NCI-H1694 treated with DMSO at 0.1 percent for 48 hours (cell line): ENCODE measurements around the gene CD302.
"Not testable (repeated sequence)": the region's sequence is repeated elsewhere in the genome, so short reads cannot be mapped to it uniquely, and the experiment has no call there.

Experiments
- DNase-seq: peaks from one replicate; lab custom pipeline; 2025; lab: John Stamatoyannopoulos, UW

CD302 gene, protein sequence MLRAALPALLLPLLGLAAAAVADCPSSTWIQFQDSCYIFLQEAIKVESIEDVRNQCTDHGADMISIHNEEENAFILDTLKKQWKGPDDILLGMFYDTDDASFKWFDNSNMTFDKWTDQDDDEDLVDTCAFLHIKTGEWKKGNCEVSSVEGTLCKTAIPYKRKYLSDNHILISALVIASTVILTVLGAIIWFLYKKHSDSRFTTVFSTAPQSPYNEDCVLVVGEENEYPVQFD

DNA sequence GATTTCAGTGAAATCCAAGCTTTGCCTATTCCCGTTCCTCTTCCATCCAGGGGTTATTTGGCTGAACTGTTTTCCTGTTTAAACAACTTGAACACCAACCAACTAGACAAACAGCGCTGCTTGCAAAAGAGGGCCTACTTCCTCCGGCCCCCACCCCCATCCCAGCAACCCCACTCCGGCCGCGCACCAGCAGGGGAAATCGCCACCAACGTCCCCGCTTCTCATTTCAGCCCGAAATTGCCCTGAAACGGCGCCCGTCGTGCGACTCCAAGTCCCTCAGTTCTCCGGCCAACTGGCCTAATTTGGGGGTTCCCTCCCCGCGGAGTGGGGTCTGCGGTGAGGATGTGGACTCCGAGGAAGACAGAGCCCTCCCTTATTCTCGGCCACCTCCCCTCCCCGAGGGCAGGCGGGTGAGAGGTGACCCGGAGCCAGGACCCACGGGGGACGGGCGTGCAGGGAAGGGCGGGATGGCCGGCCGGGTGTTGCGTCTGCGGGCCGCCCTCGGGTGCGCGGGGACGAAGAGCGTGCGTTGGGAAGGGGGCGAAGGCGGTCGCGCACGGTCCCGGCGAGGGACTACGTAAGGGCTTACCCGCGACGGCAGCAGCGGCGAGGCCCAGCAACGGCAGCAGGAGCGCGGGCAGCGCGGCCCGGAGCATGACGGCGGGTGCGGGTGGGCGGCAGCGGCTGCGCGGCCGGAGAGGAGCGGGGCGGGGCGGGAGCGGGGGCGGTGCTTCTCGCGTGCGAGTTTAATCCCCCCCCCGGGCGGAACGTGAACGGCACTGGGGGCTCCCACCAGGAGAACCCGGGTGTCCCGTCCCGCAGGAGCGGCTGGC, at the start of gene CD302:
Gene CD302 (minus strand): TSS at position 666 of the 833 bp plus-strand sequence. CDS start 10 bp downstream, at position 656.
- DNase-seq: no peak

DNA sequence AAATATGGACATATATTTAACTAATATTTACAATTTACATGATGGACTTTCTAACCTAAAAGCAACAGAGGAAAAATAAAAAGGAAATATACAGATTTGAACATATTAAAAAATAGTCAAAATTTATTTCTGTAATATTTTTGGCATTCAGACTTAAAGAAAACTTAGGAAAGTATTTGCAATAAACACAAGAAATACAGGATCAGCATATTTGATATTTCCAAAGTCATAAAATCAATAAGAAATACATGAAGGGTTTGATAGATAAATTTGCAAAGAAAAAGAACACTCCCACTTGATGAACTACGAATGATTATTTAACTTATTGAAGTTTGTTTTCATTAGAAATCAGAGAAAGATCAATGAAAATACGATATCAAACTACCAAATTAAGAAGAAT, 48.6 kb upstream of the CD302 start:
- no peak for DNase-seq

- DNase-seq: no peak
These were observed 42.6 kb upstream of the CD302 start for GRCh38 chr2:159840616-159841015.

- no peak for DNase-seq
These were observed 34.9 kb upstream of the CD302 start for GRCh38 chr2:159832858-159833257.

- no peak for DNase-seq
These were observed 34.0 kb upstream of the CD302 start for GRCh38 chr2:159832026-159832425.

- DNase-seq: no peak
These were observed 31.4 kb upstream of the CD302 start for GRCh38 chr2:159829376-159829775.

DNA sequence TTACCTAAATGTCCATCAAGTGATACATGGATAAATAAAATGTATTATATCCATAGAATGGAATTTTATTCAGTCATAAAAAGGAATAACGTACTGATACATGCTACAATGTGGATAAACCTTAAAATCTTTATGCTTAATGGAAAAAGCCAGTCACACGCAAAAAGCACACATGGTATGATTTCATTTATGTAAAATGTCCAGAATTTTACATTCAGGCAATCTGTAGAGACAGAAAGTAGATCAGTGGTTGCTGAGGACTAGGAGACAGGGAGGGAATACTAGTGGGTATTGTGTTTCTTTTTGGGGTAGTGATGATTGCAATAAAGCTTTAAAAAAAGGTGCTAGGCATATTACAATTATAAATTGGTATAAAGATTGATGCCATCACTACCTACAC, 30.7 kb upstream of the CD302 start:
- DNase-seq: peak; percentile 92

GRCh38 chr2:159822478-159822833, 24.4 kb upstream of the CD302 start:
- DNase-seq: not testable (repeated sequence)

- DNase-seq: not testable (repeated sequence)
These were observed 23.9 kb upstream of the CD302 start for GRCh38 chr2:159821775-159822477.

GRCh38 chr2:159818940-159819339, 20.9 kb upstream of the CD302 start:
- no peak for DNase-seq

DNA sequence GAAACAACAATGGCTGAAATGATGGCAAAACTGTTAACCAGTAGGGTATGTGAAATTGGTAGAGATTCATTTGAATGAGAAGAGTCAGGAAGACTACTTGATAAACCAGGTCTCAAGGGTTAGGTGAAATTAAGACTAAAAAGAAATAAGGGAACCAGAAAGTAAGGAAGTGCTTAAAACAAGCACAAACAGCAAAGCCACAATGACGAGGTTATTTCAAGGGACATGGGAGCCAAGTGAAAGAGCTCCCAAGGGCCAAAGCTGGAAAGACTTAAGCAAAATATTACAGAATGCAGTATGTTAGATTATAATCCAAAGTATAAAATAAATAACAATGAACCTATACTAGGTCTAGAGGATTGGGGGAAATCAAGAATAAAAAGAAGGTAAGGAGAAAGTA, 19.3 kb upstream of the CD302 start:
- DNase-seq: no peak

DNA sequence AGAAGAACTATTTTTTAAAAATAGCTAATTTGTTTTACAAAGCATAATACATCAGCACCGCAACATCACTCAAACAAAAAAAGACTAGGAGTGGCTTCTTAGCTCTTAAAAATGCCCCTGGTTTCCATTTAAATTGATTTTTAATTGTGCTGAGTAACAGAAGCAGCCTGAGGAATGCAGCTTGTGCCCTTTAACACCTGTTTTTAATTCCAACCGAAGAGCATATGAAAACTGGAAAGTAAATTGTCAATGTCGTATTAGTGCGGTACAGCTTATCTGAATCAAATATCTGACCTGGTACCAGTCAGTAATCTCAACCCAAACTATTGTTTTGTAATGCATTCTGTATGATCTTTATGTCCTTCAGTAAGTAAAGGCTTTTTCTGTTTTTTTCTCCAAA, 13.2 kb upstream of the CD302 start:
- no peak for DNase-seq

DNA sequence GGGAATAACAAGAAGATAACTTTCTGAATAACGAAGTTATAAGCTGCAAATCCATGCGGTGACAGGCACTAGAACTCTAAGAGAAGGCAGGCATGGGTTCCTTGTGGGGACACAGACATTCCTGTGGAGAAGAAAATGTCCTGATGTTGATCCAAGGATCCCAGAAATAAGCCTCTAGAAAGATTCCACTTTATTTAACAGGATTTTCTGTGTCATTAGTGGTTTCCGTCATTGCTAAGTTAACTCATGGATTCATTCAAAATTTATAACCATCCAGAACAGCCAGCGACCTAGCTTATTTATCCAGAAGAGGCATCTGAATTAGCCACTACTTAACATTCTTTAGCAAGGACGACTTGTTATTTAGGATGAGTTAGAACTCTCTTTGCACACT, 10.0 kb upstream of the CD302 start:
- DNase-seq: no peak

- DNase-seq: peak; percentile 26
These were observed 9.4 kb upstream of the CD302 start for GRCh38 chr2:159807183-159808031.

- no peak for DNase-seq
These were observed 6.9 kb upstream of the CD302 start for GRCh38 chr2:159804941-159805340.

DNA sequence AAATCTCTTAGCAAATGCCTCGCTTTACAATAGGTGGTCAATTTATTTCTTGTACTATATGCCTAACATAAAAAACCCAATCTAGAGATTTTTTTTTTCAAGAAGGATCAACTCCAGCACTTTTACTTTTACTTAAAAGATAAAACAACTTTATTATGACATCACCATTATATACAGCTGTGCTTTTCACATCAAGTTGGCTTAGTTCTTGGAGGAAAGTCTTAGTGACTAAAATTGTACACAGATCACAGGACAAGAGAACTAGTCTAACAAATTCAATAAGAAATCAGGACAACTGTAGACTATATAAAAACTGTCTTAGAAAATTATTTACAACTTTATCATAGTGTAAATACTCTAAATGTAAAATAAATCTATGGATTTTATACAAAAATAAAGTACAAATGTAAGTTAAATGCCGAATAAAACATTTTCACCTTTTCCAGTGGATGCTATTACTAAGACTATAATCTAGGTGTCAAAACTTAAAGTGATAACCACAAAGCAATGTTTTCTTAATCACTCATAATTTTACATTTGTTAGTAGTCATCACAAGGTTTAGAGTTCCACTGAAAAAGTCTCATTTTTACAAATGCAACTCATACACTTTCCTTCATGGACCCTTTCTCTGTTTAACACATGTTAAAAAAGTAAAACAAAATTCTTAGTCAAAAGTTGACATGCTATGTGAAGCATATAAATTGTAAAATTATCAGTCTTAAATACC, 5.4 kb upstream of the CD302 start:
- DNase-seq: no peak

GRCh38 chr2:159802673-159803072, 4.7 kb upstream of the CD302 start:
- DNase-seq: no peak

- DNase-seq: no peak
These were observed 1.8 kb upstream of the CD302 start for GRCh38 chr2:159799833-159800232.

DNA sequence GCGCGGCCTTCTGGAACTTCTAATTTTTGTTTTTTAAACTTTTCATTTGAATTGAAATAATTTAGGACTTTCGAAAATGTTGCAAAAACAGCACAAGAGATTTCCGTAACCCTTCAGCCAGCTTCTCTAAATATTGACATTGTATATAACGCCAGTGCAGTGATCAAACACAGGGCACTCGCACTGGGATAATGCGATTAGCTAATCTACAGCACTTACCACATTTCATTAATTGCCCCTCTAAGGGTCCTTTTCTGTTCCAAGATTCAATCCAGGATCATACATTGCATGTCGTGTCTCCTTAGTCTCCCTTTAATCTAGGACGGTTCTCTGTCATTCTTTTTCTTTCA, 343 bp upstream of the CD302 start:
- no peak for DNase-seq

- DNase-seq: no peak
These were observed 824 bp downstream of the CD302 start for GRCh38 chr2:159797225-159797542.

DNA sequence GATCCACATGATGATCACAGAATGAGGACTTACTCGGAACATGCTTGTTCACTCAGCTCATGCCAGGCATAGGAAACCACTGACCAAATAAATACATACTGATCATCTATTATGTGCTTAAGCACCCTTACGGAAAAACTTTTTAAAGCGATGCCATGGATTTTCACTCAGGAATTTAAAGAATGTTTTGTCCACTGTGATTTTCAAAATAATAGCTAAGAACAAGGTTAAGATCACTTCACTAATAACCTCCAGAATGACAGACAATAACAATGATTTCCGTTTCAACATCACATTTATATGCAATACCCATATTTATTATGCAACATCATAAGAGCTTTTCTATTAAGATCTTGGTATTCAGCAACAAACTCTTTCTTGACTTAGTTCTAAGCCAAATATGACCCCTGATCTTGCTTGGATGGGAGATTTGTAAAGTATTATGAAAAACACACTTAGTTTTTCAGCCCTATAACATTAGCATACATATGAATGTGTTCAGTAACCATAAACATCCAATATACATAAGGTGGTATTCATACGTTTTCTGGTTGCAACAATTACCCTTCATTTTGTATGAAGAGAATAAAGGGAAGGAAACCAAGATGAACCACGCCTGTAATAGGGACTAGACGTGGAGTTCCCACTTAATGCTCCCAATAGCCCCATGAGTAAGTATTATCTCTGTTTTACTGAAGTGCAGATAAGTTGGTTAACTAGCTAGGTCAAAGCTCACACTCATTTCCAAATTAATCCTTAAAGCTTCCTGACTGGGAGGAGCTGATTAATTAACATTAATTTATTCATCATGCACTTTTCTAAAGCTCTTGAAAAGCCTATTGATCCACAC, 1.9 kb downstream of the CD302 start:
- DNase-seq: no peak
